Measurements from ENCODE around the gene ARHGEF6. TPM values are rescaled to one million over a fixed set of nuclear protein-coding genes. Genes with fewer than 3 reads are reported as not detected.

Gene ARHGEF6
- total RNA-seq, 1 experiment from 2014 or later: 17.8 TPM

DNA sequence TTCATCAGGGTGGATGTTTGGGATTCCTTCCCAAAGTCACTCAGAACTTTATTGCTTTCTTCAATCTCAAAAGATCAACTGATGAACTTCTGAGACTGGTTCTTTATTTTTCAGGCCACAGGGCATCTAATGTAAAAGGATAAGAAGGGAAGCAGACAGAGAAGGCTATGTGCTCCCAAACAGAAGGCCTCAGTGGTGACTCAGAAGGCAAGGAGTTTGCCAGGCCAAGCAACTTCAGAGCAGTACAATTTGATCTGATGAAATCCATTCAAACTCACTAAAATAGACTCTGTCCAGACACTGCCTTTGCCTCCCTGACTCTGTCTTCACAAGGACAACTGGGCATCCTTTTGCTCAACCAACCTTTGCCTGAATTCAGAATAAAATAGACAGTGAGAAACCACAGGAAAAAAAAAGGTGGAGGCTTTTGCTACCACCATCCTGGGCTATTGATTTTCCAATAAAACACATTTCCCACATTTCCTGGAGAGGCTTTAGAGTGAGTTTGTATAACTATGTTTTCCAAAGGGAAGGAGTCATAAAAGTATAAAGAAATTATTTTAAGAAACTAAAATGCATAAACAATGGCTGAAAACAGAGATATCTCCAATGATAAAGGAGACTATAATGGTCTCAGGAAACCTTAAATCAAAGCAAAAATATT lies 55.2 kb downstream of the ARHGEF6 start:
- in situ Hi-C loops (cut with HindIII; ENCODE audit: low pct_unique_long_range_greater_than_20kb, low sequenced_read_pairs): no loop called here
- peak; percentile 40 for DNase-seq (ENCODE audit: low read depth)

DNA sequence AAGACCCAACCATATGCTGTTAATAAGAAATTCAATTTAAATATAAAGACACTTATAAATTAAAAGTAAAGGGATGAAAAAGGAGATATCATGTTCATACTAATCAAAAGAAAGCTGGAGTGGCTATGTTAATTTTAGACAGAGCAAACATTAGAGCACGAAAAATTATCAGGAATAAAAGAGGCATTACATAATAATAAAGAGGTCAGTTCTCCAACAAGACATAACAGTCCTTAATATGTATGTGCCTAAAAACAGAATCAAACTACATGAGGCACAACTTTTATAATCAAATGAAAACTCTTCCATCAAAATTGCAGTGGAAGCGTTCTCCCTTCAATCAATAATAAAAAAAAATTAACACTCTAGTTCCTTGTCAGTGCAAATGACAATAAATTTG lies 62.6 kb downstream of the ARHGEF6 start:
- in situ Hi-C loops (cut with HindIII; ENCODE audit: low pct_unique_long_range_greater_than_20kb, low sequenced_read_pairs): no loop called here

DNA sequence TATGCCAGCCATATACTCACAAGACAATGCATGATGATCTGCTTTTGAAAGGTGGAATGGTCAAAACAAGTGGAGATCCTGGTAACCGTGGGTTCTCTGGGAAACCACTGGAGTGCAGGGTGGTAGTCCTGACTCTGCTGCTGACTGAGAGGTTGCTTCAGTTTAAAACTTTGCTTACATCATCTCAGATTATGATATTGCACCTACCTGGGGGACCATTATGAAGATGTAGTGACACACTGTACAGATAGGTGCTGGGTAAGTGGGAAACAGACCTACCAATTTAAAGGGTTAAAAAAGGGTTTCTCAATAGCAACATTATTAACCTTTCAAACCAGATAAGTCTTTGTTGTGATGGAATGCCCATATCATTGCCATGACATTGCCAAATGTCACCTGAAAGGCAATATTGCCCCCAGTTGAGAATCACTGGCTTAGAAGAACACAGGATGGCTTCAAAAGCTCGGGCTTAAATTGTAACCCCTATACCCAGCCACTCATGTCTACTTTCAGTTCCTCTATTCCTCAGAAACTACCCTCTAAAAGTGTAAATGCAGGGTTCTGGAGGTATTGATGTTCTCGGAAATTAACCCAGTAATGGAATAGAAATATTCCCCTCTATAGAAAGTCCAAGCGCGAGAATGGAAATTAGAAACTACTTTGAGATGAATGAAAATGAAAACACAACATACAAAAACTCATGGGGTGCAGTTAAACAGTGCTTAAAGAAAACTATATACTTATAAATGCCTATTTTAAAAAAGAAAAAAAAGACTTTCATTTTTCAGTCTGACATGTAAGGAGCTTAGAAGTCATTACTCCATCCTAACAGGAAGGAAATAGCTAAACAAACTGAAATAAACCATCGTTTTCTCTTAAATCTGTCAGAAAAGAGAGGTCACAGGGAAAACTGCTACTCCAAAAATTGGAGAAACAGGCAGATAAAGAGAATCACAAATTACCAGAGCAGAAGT lies 65.8 kb downstream of the ARHGEF6 start:
- DNase-seq (ENCODE audit: low read depth): no peak
- in situ Hi-C loops (cut with HindIII; ENCODE audit: low pct_unique_long_range_greater_than_20kb, low sequenced_read_pairs): no loop called here

More for the DNA sequence above, 62.6 kb downstream of the ARHGEF6 start:
- no peak for DNase-seq (ENCODE audit: low read depth)

DNA sequence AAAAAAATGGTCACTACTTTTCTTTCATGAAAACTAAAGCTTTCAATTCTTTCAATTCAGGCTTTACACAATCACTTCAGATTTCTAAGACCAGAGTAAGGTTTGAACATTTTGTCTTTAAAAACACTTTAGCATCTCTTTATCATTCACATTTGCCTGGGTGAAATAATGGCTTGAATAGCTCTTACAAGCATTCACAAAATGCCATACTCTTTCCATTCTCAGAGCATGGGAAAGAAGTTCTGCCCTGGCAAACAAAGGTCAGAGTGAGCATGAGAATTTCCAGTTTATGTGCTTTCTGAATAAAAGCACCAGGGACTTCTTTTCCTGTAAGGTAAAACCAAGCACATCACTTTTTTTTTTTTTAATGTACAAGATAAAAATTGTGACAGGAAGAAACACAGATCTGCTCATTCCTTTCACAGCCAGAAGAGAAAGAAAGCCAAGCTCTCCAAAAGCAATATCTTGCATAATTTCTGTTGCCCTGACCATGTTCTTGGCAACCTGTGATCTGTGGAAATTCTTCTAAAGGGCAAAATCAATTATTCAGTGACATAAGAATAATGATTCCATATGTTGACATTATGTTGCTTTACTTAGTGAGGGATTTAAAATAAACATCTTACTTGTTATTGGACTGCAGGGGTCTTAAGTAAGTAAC lies 68.0 kb downstream of the ARHGEF6 start:
- no peak for DNase-seq (ENCODE audit: low read depth)
- in situ Hi-C loops (cut with HindIII; ENCODE audit: low pct_unique_long_range_greater_than_20kb, low sequenced_read_pairs): no loop called here

DNA sequence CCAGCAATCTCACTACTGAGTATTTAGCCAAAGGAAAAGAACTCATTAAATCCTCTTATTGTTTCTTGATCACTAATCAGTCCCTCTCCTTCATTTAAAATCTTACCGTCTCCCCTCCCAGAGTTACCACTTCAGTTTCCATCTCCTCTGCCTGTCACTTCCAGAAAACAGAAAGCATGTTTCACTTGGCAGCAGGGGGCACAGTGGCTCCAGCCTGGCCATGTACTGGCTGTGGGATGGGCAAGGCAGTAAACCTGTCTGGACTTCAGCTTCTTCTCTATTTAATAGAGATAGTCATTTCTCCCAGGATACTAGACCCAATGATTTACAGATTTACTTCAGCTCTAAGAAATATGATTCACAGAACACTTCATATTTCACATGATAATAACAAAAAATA lies 69.6 kb downstream of the ARHGEF6 start:
- in situ Hi-C loops (cut with HindIII; ENCODE audit: low pct_unique_long_range_greater_than_20kb, low sequenced_read_pairs): no loop called here
- peak; percentile 56 for DNase-seq (ENCODE audit: low read depth)

DNA sequence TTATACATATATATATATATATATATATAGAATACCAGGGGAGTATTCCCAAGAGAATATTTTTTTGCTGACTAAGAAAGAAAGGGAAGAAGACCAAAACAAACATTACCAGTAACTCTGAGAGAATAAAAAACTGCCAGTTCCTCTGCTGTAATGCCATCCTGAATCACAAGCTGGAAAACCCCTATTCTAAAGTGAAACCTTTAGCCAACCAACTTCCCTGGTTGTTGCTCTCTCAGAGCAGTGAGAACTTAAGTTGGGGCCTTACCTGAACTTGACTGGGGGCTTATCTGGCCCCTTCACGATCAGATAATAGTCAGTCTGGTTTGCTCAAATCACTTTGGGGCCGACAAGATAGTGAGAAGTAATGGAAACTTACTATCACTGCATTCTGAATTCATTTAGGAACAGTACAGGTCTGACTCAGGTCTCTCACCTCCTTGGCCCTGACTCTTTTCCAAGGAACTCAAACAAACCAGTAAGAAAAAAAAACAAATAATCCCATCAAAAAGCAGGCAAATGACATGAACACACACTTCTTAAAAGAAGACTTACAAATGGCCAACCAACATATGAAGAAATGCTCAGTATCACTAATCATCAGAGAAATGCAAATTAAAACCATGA lies 70.3 kb downstream of the ARHGEF6 start:
- in situ Hi-C loops (cut with HindIII; ENCODE audit: low pct_unique_long_range_greater_than_20kb, low sequenced_read_pairs): no loop called here
- DNase-seq (ENCODE audit: low read depth): peak; percentile 65

DNA sequence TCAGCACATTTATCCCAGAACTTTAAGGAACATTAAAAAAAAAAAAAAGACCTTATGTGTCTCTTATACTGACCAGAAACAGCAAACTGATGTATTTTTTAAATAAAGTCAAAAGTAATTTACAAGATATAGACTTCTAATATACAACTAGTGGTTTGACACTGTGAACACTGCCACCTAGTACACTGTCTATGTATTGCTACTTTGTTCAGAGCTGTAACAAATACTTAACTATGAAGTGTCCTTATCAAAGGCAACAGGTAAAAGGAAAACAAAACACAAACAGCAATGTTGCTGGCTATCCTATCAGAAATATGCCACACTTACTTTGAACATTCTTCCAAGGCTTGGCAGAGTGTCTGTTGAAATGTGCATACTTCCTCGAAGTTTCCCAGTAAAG lies 72.4 kb downstream of the ARHGEF6 start:
- in situ Hi-C loops (cut with HindIII; ENCODE audit: low pct_unique_long_range_greater_than_20kb, low sequenced_read_pairs): no loop called here
- no peak for DNase-seq (ENCODE audit: low read depth)

DNA sequence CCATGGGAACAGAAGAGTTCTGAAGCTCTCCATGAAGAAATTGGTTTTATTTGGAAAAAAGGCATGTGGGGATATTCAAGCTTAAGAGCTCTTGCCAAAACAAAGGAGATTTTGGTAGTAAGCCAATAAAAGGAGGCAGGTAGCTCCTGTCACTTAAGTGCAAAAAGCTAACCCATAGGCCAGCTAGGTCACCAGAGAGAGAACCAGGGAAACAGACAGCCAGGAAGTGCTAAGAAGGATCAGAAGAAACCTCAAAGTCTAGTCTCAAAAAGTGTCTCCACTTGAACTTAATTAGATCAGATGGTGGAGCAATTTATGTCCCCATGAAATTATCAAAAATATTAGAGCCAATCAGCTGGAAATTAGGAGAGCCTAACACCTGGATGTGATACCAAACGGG lies 83.6 kb downstream of the ARHGEF6 start:
- no peak for DNase-seq (ENCODE audit: low read depth)
- in situ Hi-C loops (cut with HindIII; ENCODE audit: low pct_unique_long_range_greater_than_20kb, low sequenced_read_pairs): no loop called here

DNA sequence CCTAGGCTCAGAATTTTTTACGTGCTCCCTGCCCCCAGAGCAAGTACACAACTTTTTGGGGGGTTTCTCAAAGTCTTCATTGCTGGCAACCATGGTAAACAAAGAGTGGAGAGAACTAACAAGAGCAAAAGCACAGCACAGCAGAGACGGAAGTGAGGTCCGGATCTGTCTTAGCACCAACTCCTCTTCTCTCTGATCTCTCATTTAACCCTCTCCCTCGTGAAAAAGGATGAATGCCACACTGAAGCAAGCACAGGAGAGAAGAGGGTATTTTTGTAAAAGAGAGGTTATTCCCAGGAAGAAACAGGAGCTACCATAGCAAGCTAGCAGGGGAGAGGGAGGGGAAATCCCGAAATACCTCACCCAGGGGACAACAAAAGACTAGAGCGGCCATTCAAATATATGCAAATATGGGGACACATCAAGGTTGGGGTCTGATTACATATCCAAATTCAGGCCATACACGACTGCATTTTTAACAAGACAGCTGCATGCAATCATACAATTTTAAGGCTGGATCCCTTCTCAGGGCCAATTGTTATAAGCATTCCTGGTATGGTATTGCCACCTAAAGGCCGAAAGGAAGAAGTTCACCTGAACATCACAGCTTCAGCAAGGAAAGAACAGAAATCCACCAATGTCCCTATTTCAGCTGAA lies 86.2 kb downstream of the ARHGEF6 start:
- peak; percentile 34 for DNase-seq (ENCODE audit: low read depth)
- in situ Hi-C loops (cut with HindIII; ENCODE audit: low pct_unique_long_range_greater_than_20kb, low sequenced_read_pairs): no loop called here

DNA sequence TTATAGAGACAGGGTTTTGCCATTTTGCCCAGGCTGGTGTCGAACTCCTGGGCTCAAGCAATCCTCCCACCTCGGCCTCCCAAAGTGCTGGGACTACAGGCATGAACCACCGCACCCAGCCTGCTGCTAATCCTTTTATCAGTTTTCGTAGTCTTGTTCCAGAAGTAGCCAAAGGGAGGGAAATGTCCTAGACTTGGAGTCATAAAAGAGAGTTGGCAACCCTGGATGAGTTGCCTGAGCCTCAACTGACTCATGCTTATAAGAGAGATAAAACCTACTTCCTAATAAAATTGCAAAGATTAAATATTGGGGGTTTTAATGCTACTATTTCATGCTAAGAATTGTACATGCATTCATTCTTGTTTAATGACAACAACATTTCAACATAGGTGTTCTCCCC lies 88.5 kb downstream of the ARHGEF6 start:
- in situ Hi-C loops (cut with HindIII; ENCODE audit: low pct_unique_long_range_greater_than_20kb, low sequenced_read_pairs): no loop called here
- no peak for DNase-seq (ENCODE audit: low read depth)

DNA sequence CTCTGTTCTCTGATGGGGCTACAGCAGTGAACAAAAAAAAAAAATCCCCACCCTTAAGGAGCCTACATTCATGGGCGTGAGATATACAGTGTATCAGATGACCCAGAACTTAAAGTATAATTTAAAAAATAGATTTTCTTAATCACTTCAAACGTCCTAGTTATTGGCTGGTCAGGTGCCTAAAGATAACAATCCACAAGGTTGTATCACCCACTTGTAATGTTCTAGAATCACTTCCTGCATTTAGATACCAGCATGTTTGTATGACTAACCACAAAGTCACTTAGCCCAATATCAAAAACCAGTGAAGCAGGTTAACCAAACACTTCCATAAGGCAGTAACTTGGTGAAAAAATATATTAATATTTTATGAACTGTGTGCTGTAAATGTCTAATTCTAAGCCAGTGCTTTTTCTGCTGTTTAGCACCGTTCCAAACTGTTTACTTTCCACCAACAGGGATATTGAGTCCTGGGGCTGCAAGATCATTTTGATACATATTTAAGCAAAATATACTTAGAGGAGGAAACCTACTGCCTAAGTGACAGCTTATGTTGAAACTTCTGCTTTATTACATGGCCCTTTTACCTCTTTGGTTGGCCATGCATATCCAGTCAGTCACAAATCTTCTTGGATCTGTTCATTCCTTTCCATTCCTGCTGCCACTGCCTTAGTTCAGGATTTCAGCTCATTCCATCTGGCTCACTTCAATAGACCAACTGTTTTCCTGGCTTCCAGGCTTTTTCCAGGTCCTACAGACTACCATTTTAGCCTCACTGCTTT lies 89.5 kb downstream of the ARHGEF6 start:
- in situ Hi-C loops (cut with HindIII; ENCODE audit: low pct_unique_long_range_greater_than_20kb, low sequenced_read_pairs): no loop called here
- DNase-seq (ENCODE audit: low read depth): peak; percentile 62

DNA sequence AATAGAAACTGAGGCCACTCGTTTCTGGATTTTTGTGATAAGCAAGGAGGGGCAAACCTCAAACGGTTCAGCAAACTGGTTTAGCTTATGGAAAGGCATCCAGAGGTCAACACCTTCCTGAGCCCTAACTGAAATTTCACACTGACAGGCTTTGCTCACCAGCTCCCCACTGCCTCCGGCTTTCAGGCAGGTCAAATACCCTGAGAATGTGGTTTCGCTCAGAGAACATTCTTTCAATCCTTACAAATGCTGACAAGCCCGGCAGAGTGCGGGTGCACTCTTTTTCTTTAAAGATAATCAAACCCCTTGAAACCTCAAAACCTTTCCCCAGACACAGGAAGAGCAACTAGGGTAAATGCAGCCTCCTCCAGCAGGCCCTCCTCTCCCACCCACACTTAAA lies 91.3 kb downstream of the ARHGEF6 start:
- in situ Hi-C loops (cut with HindIII; ENCODE audit: low pct_unique_long_range_greater_than_20kb, low sequenced_read_pairs): no loop called here
- no peak for DNase-seq (ENCODE audit: low read depth)

DNA sequence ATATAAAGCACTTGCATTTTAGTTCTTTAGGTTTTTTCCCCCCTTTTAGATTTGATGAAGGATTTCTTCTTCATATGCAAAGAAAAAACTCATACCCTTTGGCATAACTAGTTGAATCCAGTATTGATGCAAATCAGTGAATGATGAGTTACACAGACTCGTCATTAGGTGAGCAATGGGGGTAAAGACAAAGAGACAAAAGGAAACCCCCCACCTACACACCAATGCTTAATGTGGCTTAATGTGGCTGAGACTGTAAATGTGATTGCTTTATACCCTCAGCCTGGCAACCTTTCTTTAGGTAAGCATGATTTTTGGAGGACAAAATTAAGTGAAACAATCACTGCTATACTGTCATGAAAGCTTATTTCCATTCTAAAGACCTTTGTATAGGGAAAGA lies 93.3 kb downstream of the ARHGEF6 start:
- no peak for DNase-seq (ENCODE audit: low read depth)

DNA sequence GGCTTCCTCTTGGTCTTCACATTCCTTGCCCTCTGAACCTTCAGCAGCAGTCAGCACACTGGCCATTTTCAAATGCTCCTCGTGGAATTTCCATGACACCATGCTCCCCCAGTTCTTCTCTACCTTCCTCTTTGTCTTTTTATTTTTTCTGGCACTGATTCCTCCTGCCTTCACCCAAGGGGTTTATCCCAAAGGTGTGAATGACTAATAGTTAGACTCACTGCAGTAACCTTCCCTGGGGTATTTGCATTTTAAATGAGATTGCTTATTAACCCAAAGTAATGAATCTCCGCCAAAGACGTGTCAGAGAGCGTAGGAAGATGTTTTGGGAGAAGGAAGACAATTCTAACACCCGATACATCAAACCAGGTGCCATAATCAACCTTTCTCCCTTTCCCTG lies 96.6 kb downstream of the ARHGEF6 start:
- in situ Hi-C loops (cut with HindIII; ENCODE audit: low pct_unique_long_range_greater_than_20kb, low sequenced_read_pairs): no loop called here
- DNase-seq (ENCODE audit: low read depth): peak; percentile 68

More for the DNA sequence above, 93.3 kb downstream of the ARHGEF6 start:
- in situ Hi-C loops (cut with HindIII; ENCODE audit: low pct_unique_long_range_greater_than_20kb, low sequenced_read_pairs): no loop called here

DNA sequence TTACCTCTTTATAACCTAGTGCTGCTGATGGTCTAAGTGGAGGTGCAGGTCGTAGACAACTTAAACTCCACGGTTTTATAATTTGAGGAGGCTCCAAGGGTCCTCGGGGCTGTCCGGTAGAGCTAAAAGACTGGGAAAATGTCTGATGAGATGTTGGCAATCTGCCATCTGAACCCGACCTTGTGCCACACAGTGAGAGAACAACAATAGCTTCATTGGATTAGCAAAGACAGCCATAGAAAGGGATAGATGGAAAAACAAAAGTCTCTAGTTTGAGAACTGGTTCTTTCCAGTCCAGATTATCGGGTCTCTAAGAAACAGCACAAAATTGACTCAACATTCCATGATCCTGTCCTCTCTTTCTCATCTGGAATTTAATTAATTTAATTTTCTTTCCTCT lies 101.2 kb downstream of the ARHGEF6 start:
- no peak for DNase-seq (ENCODE audit: low read depth)

DNA sequence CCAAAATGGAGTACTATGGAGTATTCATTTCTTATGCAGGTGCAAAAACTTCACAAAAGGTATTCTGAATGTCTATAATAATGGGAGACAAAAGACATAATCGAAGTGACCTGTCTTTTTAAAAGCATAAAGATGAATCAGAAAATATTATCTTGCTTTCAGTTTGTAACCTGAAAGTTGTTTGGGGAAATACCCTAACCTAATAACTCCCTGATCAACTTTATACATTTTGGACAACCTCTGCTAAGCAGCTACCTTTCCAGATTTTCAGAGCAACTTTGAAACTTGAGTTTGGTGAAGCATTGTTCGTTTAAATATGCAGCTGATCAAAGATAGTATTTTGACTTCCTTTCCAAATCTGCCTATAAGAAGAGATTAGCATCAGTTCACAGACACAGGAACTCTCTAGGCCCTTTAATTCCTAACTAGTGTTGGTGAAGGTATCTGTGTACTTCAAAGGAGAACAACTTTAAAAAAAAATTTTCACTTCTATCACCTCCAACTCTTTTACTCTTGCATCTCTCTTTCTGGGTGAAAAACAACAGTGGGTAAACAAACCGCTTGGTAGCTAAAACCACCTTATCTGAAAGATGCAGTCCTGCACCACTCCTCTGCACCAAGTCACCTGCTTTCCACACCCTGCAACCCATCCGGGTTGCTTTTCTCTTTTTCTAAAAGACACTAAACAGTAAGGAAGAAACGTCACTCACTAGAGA lies 106.3 kb downstream of the ARHGEF6 start:
- in situ Hi-C loops (cut with HindIII; ENCODE audit: low pct_unique_long_range_greater_than_20kb, low sequenced_read_pairs): no loop called here
- DNase-seq (ENCODE audit: low read depth): no peak

More for the DNA sequence above, 101.2 kb downstream of the ARHGEF6 start:
- in situ Hi-C loops (cut with HindIII; ENCODE audit: low pct_unique_long_range_greater_than_20kb, low sequenced_read_pairs): no loop called here

Data from Caki2 (cell line).